Aorta (tissue), 5 donors: ENCODE results near the gene SACS. TPM values are rescaled to one million over a fixed set of nuclear protein-coding genes. Genes with fewer than 3 reads are reported as not detected.

Experiments
- ATAC-seq: fragments of 200-7000 bp; cut with Tn5 transposase; one replicate; pipeline ENCODE4 v1.9.1; 2022; ENCODE audit warnings: moderate library complexity; ENCODE audit not compliant: low FRiP score
- DNase-seq, 2 donors: peaks; one replicate each; pipeline ENCODE4 v3.0.0-alpha.2; 2020
- H3K27ac ChIP-seq, 2 donors: one replicate each; pipeline ENCODE4 v1.5.1; 2013; ENCODE audit warnings: low read length in 2 of 2, mild to moderate bottlenecking in 2 of 2, moderate library complexity in 2 of 2, control low read depth in 1 of 2, inconsistent platforms in 1 of 2, low read depth in 1 of 2
- H3K27me3 ChIP-seq, 2 donors: one replicate each; pipeline ENCODE4 v1.6.1; 2013; ENCODE audit warnings: control low read depth in 1 of 2, low read length in 1 of 2, mild to moderate bottlenecking in 1 of 2, moderate library complexity in 1 of 2; ENCODE audit not compliant: insufficient read depth in 2 of 2, control insufficient read depth in 1 of 2
- H3K36me3 ChIP-seq, 2 donors: one replicate each; pipeline ENCODE4 v1.6.1; 2013; ENCODE audit warnings: control low read depth in 1 of 2, low read length in 1 of 2, mild to moderate bottlenecking in 1 of 2; ENCODE audit not compliant: insufficient read depth in 2 of 2, control insufficient read depth in 1 of 2
- H3K4me1 ChIP-seq, 2 donors: one replicate each; pipeline ENCODE4 v1.6.1; 2013; ENCODE audit warnings: low read length in 2 of 2, control low read depth in 1 of 2, mild to moderate bottlenecking in 1 of 2, moderate library complexity in 1 of 2; ENCODE audit not compliant: insufficient read depth in 2 of 2, control insufficient read depth in 1 of 2
- H3K4me3 ChIP-seq, 2 donors: one replicate each; pipeline ENCODE4 v1.5.1; 2013; ENCODE audit warnings: low read length in 2 of 2, control low read depth in 1 of 2, mild to moderate bottlenecking in 1 of 2
- H3K9me3 ChIP-seq: one replicate; pipeline ENCODE4 v1.6.1; 2013; ENCODE audit warnings: mild to moderate bottlenecking, low read length; ENCODE audit not compliant: control insufficient read depth
- WGBS, 2 donors: extraction: QIAGEN DNeasy Blood & Tissue Kit; methylation state at CpG; one replicate each; pipeline ENCODE4 v1.1.7; 2013; 5-methylcytosine and 5-hydroxymethylcytosine counted together
- intact Hi-C, 2 donors: fragments of 100-400 bp; cut with DNase I; formaldehyde crosslinking; loops; one replicate each; pipeline versions ENCODE4 v1.14.2 to v1.15.0; 2022
- polyA plus RNA-seq, 2 donors: library from polyadenylated mRNA; stranded (reverse); fragments of 200-250 nt; gene quantifications; one replicate each; pipeline ENCODE4 v1.2.3, GENCODE V29; 2013
- total RNA-seq, 2 donors: library from RNA; stranded (reverse); fragmentation: NEBNext Ultra II Directional; extraction: Animal tissue kit (Norgen Biotek cat#: 25700); gene quantifications; one replicate each; pipeline ENCODE4 v1.2.1, GENCODE V29; 2021
- donor health status: healthy with polysubstance abuse.
- donor health status: Bipolar disorder and iron deficiency.
- donor health status: DM: no; HTN: no; CAD: no.
- donor health status: DM: no; HTN: no; CAD: no.
- donor health status: DM: yes; HTN: yes; CAD: no.

The SACS gene
- total and polyA plus RNA-seq, 4 donors = 3.0 to 79.0 (median 26.2) TPM

DNA sequence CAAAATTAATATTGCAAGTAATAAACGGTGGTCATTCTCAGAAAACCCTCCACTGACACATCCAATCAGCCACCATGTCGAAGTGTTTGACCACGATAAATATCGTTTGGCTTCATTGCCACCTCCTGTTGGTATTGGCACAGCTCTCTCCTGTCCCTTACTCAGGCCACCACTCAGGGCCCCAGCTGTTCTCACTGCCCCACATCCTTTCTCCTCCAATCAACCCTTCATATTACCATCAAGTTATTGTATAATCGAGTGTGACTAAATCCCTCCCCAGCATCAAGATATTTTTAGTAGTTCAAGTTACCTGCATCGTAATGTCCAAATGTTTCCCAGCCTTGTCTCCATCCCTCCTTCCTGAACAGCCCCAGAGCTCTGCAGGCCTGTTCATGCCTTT lies 50.4 kb downstream of the SACS start:
- no peaks in the 10 kb centered on the region for H3K36me3 ChIP-seq
- WGBS, 2 donors = 81 to 83% methylated on average over 6 of the region's 6 CpGs
- H3K4me1 ChIP-seq = peaks cover 0 to 4% of the 10 kb centered on the region in 2 donors
- H3K27me3 ChIP-seq = no peaks in the 10 kb centered on the region
- H3K9me3 ChIP-seq = no peaks in the 10 kb centered on the region
- intact Hi-C loops = no loop called here
- no peak overlapping the region for H3K27ac ChIP-seq
- DNase-seq (no peak), ATAC-seq (no peak)
- no peak overlapping the region for H3K4me3 ChIP-seq

DNA sequence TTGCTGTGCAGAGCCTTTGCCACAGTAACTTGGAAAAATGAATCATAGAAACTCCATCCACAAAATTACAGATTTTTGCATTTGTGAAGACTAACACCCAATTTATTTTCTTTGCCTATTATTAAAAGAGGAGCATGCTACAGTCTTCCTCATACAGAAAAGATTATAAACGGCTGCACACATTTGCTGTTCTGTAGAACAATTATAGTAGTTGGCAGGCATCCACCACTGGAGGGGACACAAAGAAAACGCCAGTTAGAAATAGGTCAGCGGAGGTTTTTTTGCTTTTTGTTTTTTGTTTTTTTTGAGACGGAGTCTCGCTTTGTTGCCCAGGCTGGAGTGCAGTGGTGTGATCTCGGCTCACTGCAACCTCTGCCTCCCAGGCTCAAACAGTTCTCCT lies 51.6 kb downstream of the SACS start:
- DNase-seq (no peak), ATAC-seq (no peak)
- no peak overlapping the region for H3K4me3 ChIP-seq
- WGBS, 2 donors = 3 to 6% methylated on average over 6 of the region's 6 CpGs
- peaks cover 3 to 4% of the 10 kb centered on the region in 2 donors for H3K4me1 ChIP-seq
- H3K27ac ChIP-seq = no peak overlapping the region
- no peaks in the 10 kb centered on the region for H3K36me3 ChIP-seq
- no peaks in the 10 kb centered on the region for H3K9me3 ChIP-seq
- intact Hi-C loops = no loop called here
- H3K27me3 ChIP-seq = no peaks in the 10 kb centered on the region

DNA sequence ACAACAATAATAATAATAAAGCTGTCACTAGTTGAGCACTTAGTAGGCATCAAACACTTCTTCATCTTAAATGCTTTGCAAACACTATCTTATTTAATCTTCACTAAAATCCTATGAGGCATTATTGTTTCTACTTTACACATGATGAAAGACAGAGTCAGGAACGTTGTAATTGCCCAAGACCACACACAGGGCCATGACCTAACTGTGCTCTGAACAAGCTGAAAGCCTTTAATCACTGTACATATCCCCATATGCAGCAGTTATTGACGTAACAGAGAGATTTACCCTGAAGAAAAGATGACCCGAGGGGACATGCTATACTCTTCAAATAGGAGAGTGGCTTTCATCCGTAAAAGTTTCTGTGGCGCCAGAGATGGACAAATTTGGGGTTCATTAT lies 53.0 kb downstream of the SACS start:
- WGBS, 2 donors = 82 to 85% methylated on average over 5 of the region's 5 CpGs

DNA sequence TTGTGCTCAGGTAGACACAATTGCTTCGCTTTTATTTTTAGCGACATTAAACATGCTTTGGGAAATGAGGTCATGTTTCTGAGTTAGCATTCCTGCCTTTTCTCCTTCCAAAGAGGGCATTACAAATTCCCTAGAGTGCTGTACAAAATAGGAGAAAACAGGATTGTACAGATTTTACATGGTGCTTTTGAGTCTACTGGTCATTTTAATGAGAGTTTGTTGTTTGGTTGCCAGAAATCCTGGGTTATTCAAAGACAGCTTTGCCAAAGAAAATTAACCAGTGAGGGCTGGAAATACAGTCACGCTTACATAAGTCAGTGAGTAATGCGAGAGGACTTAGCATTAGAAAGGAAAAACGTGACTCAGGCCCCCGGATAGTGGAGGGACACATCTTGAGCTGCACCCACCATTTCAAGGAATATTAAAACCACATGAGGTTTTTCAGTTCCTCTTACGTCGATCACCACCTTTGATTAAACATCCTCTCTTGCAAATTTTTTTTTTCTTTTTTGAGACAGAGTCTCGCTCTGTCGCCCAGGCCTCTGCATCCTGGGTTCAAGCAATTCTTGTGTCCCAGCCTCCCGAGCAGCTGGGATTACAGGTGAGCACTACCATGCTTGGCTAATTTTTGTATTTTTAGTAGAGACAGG lies 55.4 kb downstream of the SACS start:
- ATAC-seq (peak; percentile 66), DNase-seq (peak in 1 of 2 donors; percentile 61)
- no peaks in the 10 kb centered on the region for H3K36me3 ChIP-seq
- H3K27ac ChIP-seq = peak overlapping the region in 1 of 2 donors; percentile 96
- no peak overlapping the region for H3K4me3 ChIP-seq
- no peaks in the 10 kb centered on the region for H3K9me3 ChIP-seq
- WGBS, 2 donors = 14 to 15% methylated on average over 11 of the region's 11 CpGs
- H3K27me3 ChIP-seq = no peaks in the 10 kb centered on the region
- peaks cover 3 to 4% of the 10 kb centered on the region in 2 donors for H3K4me1 ChIP-seq
- intact Hi-C loops = loop anchor here (5.0 kb wide), 3 partner anchors 34 to 894 kb away; no protein-coding TSS in a partner anchor

More for the DNA sequence above, 53.0 kb downstream of the SACS start:
- no peak for ATAC-seq
- H3K9me3 ChIP-seq = no peaks in the 10 kb centered on the region
- no peak overlapping the region for H3K27ac ChIP-seq
- H3K27me3 ChIP-seq = no peaks in the 10 kb centered on the region
- intact Hi-C loops = no loop called here
- DNase-seq = no peak
- no peak overlapping the region for H3K4me3 ChIP-seq
- no peaks in the 10 kb centered on the region for H3K36me3 ChIP-seq
- H3K4me1 ChIP-seq = peaks cover 3 to 4% of the 10 kb centered on the region in 2 donors

DNA sequence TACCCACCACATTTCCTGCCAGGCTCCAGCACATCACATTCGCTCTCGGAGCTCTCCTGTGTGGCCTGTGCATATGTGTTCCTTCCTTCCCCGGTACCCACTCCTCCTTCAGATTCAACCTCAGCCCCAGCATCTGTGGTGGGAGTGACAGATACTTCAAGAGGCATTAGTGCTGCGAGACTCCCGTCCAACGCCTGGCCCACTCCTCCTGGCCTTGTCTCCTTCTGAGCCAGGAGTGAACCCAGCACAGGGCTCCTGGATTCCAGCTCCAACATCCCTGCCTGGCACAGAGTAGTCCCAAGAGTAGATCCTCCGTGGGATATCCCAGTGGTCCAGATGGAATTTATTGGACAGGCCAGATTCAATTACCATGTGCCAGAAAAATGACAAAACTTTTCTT lies 55.9 kb downstream of the SACS start:
- DNase-seq (peak; percentile 55 to 77), ATAC-seq (peak; percentile 1)
- H3K4me3 ChIP-seq = no peak overlapping the region
- no peaks in the 10 kb centered on the region for H3K36me3 ChIP-seq
- H3K27me3 ChIP-seq = no peaks in the 10 kb centered on the region
- no peaks in the 10 kb centered on the region for H3K9me3 ChIP-seq
- H3K4me1 ChIP-seq = peaks cover 3 to 4% of the 10 kb centered on the region in 2 donors
- intact Hi-C loops = loop anchor here (5.0 kb wide), 3 partner anchors 35 to 895 kb away; no protein-coding TSS in a partner anchor
- WGBS, 2 donors = 11% methylated on average over 7 of the region's 7 CpGs
- H3K27ac ChIP-seq = peak overlapping the region; percentile 7 to 96

DNA sequence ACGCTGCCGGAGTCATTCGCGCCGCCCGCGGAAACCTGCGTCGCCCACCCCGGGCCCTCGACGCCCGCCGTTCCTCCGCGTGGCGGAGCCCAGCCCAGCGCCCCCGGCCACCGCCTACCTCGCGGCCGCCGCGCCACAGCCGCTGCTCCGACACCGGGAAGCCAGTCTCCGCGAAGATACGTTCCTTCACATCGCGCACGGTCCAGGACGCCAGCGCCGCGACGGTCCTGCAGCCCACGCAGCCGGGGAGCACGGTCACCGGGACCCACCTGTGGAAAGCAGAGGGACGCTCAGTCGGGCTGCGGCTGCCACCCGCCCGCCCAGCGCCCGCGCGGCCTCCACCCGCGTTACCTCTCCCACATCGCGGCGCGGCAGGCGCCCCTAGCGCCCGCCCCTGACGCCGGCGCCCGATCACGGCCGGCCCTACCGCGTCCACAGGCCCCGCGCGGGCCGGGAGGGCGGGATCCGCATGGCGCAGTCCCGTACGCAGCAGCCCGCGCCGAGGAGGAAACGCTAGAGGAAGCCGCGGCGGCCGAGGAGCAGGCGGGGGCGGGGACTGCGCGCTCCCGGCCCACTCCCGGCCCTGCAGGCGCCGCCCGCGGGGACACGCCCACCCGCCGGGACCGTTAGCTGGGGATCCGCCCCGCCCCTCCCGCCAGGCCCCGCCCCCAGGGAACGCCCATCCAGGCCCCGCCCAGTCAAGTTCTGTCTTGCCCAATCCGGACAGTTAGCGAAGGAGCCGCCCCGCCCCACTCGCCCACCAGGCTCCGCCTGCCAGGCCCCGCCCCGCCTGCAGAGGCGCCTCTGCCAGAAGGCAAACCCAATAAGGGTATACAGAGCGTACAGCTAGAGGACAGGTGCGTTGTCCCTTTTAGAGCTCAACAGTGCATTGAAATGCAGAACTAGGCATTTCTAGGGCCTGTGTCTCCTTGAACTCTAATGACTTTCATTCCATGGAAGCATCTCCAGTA lies 58.2 kb downstream of the SACS start:
- peak; percentile 97 for ATAC-seq
- peak; percentile 97 to 99 for DNase-seq
- WGBS, 2 donors = 1% methylated on average over 52 to 117 of the region's 117 CpGs
- Histone ChIP-seq H3K4me1 (peaks cover 0 to 3% of the 10 kb centered on the region in 2 donors), H3K9me3 (no peaks in the 10 kb centered on the region), H3K4me3 (peak overlapping the region; percentile 52 to 72), H3K27ac (peak overlapping the region; percentile 33 to 88), H3K27me3 (no peaks in the 10 kb centered on the region), H3K36me3 (no peaks in the 10 kb centered on the region)
- intact Hi-C loops = loop anchor here (1.0 to 5.0 kb wide), 6 partner anchors 37 to 897 kb away; partner anchors contain the start of gene SACS (in 1 of the 2)

DNA sequence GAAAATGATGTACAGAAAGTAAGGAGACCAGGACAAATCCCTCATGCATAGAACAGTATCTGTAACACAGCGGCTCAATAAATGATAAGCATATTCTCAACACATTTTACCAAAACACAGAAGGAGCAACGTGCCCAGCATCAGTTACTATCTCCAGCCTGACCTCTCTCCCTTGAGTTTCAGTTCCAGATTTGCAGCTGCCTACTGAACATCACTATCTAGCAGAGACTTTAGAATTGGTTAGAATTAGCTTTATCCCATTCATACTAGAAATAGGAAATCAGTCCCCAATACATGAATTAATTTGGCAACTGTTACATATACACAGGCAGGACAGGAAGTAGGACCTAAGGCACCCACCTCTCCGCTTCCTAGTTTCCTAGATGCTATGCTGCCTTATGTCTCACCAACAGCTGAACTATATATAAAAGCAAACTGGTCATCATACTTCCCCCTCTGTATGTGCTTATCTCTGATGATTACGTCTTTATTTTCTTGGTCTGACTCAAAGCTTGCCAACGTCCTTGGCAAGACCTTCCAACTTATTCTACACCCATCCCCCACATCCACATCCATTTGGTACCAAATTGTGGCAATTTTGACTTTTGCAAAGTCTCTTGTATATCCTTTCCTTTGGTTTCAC lies 61.1 kb downstream of the SACS start:
- Histone ChIP-seq H3K27ac (no peak overlapping the region), H3K27me3 (no peaks in the 10 kb centered on the region), H3K36me3 (peaks cover 0 to 2% of the 10 kb centered on the region in 2 donors), H3K4me3 (no peak overlapping the region), H3K9me3 (no peaks in the 10 kb centered on the region), H3K4me1 (no peaks in the 10 kb centered on the region)
- ATAC-seq = no peak
- DNase-seq = no peak
- WGBS, 2 donors = 13 to 23% methylated on average over 5 of the region's 5 CpGs
- intact Hi-C loops = loop anchor here in 1 of 2 donors (5.0 kb wide), 1 partner anchor 50 kb away; no protein-coding TSS in a partner anchor

DNA sequence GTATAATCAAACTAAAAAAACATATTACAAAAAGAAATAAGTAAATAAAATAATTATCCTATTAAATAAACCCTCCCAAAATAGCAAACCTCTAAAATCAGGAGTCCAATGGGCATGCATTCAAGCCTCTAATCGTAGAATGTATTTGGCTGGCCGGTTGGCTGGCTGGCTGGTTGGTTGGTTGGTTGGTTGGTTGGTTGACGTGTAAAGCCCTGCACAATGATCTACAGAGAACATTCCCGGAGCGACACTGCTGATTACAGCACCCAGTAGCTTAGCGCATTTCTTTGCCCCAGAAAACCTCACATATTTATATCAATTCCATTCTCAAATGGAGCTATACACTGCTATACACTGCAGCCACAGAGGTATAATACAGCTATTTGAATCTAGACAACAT lies 65.6 kb downstream of the SACS start:
- WGBS, 2 donors = 54 to 74% methylated on average over 6 of the region's 6 CpGs
- ATAC-seq = no peak
- Histone ChIP-seq H3K9me3 (no peaks in the 10 kb centered on the region), H3K4me3 (no peak overlapping the region), H3K27ac (no peak overlapping the region), H3K36me3 (peaks cover 10% of the 10 kb centered on the region in 2 donors), H3K27me3 (no peaks in the 10 kb centered on the region), H3K4me1 (no peaks in the 10 kb centered on the region)
- intact Hi-C loops = no loop called here
- DNase-seq = no peak
